Peyer's patch (tissue), 4 donors: ENCODE results near the gene ABLIM2. TPM values are rescaled to one million over a fixed set of nuclear protein-coding genes. Genes with fewer than 3 reads are reported as not detected.
A peak's percentile ranks its signal among the peaks of the same experiment; 100 is the strongest.

Source experiments
- DNase-seq, 3 donors: peaks; one replicate each; pipeline ENCODE4 v3.0.0-alpha.2; 2017 to 2019
- H3K27ac ChIP-seq, 4 donors: fragments of 200-600 bp; sonication (generic); one replicate each; pipeline ENCODE4 v1.5.1; 2016 to 2019
- H3K27me3 ChIP-seq, 2 donors: fragments of 200-600 bp; sonication (generic); one replicate each; pipeline ENCODE4 v1.5.1; 2019
- H3K36me3 ChIP-seq, 3 donors: fragments of 200-600 bp; sonication (generic); one replicate each; pipeline ENCODE4 v1.5.1; 2016 to 2019
- H3K4me1 ChIP-seq, 4 donors: fragments of 200-600 bp; sonication (generic); one replicate each; pipeline ENCODE4 v1.5.1; 2016 to 2019
- H3K4me3 ChIP-seq, 4 donors: fragments of 200-600 bp; sonication (generic); 1 replicate in 3 of 4; 2 replicates in 1 of 4; pipeline ENCODE4 v1.5.1; 2016 to 2019; ENCODE audit warnings: mild to moderate bottlenecking in 1 of 4
- H3K9me3 ChIP-seq, 4 donors: fragments of 200-600 bp; sonication (generic); one replicate each; pipeline ENCODE4 v1.5.1; 2016 to 2019; ENCODE audit warnings: mild to moderate bottlenecking in 1 of 4
- POLR2A ChIP-seq, 2 donors: fragments of 450-650 bp; IDR thresholded peaks; one replicate each; pipeline ENCODE4 v1.5.1; 2017; ENCODE audit warnings: antibody characterized with exemption in 2 of 2, mild to moderate bottlenecking in 2 of 2, moderate library complexity in 2 of 2
- total RNA-seq, 4 donors: library from RNA; depleted of rRNA; stranded (reverse); fragments of >200 nt; gene quantifications; one replicate each; pipeline ENCODE4 v1.1.0, GENCODE V29; 2016
- TF ChIP-seq, protein P1 (sequence below), 6 experiments: fragments of 450-650 bp in 4 of 6; fragments of 200-600 bp in 2 of 6; sonication (generic) in 1 of 6; IDR thresholded peaks; one replicate each; pipeline ENCODE4 v1.5.1; 2017 to 2019; ENCODE audit warnings: antibody characterized with exemption in 6 of 6, mild to moderate bottlenecking in 3 of 6, moderate library complexity in 1 of 6

The ABLIM2 gene
- total RNA-seq, 4 donors from 2014 or later, result 9.0 to 24.2 (median 11.7) TPM

DNA sequence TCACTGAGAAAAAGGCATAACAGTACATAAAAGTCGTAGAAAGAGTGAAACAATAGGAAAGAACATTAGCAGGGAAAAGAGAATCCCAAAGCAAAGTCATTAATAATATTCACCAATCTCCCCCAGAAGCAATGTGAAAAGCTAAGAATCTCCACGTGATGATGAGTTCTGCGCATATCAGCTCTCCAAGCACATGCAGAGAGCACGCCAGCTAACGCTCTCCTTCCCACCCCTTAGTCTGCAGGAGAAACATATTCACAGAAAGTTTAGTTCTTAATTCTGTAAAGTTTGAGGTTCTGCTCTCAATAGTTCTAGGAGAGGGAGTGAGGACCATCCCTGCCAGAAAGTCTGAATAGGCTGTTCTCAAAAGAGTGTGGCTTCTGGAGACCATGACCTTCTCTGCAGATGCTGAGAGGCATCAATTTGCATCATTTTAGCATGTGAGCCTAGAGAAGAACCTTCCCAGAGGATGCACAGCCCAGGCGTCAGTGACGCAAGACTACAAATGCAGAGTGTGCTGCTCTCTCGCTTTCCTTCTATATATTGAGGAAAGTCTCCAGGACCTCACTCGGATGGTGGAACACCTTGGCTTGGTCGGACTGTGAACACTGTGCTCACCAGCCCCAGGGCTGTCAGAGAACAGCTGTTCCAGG lies 167.7 kb downstream of the ABLIM2 start:
- TF ChIP-seq, protein P1, sequence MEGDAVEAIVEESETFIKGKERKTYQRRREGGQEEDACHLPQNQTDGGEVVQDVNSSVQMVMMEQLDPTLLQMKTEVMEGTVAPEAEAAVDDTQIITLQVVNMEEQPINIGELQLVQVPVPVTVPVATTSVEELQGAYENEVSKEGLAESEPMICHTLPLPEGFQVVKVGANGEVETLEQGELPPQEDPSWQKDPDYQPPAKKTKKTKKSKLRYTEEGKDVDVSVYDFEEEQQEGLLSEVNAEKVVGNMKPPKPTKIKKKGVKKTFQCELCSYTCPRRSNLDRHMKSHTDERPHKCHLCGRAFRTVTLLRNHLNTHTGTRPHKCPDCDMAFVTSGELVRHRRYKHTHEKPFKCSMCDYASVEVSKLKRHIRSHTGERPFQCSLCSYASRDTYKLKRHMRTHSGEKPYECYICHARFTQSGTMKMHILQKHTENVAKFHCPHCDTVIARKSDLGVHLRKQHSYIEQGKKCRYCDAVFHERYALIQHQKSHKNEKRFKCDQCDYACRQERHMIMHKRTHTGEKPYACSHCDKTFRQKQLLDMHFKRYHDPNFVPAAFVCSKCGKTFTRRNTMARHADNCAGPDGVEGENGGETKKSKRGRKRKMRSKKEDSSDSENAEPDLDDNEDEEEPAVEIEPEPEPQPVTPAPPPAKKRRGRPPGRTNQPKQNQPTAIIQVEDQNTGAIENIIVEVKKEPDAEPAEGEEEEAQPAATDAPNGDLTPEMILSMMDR (IDR thresholded peaks at IDR 0.05), result no peak
- no peak for TF ChIP-seq POLR2A (IDR thresholded peaks at IDR 0.05)
- H3K27ac ChIP-seq, result no peak overlapping the region
- peaks cover 0 to 5% (median 0%) of the 10 kb centered on the region in 4 donors for H3K4me1 ChIP-seq
- no peaks in the 10 kb centered on the region for H3K36me3 ChIP-seq
- H3K27me3 ChIP-seq, result no peaks in the 10 kb centered on the region
- no peak for DNase-seq
- H3K9me3 ChIP-seq, result no peaks in the 10 kb centered on the region
- H3K4me3 ChIP-seq, result no peak overlapping the region

DNA sequence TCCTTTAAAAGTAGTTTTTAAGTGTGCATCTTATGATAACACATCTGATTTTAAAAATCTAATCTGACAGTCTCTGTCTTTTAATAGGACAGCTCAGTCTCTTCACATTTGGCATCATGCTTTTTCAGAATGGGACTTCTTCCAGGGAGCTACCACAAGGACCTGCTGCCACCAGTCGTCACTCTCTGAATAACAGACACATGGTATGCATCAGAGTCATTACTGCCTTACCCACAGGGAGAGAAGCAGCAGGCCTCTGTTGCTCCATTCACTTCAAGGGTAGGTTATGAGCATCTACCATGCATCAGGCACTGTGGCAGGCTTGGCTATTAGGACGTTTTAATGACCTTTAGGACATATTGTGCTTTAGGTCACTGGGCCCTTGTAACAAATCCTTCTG lies 169.0 kb downstream of the ABLIM2 start:
- no peaks in the 10 kb centered on the region for H3K9me3 ChIP-seq
- no peak overlapping the region for H3K27ac ChIP-seq
- no peaks in the 10 kb centered on the region for H3K27me3 ChIP-seq
- no peaks in the 10 kb centered on the region for H3K36me3 ChIP-seq
- H3K4me3 ChIP-seq, result no peak overlapping the region
- peaks cover 0 to 14% (median 0%) of the 10 kb centered on the region in 4 donors for H3K4me1 ChIP-seq
- TF ChIP-seq, protein P1 (IDR thresholded peaks at IDR 0.05), result no peak
- TF ChIP-seq POLR2A (IDR thresholded peaks at IDR 0.05), result no peak
- DNase-seq, result no peak

DNA sequence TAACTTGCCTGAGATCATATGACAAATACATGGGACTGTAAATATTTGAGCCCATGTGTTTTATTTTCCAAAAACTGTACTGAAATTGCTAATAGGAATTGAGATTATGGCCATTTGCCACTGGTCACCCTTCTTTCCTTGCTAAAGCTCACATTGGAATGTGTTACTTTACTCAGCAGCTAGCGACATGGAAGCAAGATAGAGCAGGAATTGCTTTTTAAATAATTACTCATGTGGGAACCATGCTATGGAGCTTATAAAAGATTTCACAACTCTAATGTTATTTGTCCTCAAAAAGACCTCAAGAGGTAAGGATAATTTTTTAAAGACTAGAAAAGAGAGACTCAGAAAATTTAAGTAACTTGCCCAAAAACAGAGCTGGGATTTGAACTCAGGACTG lies 170.2 kb downstream of the ABLIM2 start:
- no peaks in the 10 kb centered on the region for H3K36me3 ChIP-seq
- DNase-seq, result no peak
- TF ChIP-seq, protein P1 (IDR thresholded peaks at IDR 0.05), result no peak
- no peak for TF ChIP-seq POLR2A (IDR thresholded peaks at IDR 0.05)

DNA sequence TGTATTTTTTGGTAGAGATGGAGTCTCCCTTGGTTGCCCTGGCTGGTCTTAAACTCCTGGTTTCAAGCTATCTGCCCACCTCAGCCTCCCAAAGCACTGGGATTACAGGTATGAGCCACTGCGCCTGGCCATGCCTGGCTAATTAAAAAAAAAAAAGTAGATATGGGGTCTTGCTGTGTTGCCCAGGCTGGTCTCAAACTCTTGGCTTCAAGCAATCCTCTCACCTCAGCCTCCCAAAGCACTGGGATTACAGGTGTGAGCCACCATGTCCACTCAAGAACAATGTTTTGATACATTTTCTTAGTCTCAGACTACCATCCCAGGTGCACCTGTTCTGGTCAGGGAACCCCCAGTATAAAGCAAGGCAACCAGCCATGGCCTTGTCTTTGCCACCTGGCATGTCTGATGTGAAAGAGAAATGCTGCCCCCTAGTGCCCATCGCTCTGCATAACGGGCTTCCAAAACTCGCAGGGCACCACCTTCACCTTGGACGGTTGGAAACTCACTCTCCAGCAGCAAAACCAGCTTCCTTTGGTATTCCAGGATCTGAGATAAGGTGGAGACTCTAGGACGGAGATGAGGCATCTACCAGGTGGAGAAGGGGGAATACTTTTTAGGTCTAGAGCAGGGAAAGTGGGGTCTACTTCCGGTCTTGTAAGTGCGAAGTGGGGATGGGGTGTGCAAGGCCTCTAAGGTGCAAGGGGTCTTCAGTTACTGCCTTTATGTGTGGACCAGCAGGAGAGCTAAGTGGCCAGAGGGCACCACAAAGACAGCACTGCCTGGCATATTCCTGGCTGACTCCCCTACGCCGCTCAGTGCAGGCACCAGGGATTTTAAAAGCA lies 171.2 kb downstream of the ABLIM2 start:
- TF ChIP-seq POLR2A (IDR thresholded peaks at IDR 0.05), result no peak
- TF ChIP-seq, protein P1 (IDR thresholded peaks at IDR 0.05), result peak; percentile 33 to 91 (median 78)
- no peaks in the 10 kb centered on the region for H3K36me3 ChIP-seq
- no peaks in the 10 kb centered on the region for H3K9me3 ChIP-seq
- no peak overlapping the region for H3K4me3 ChIP-seq
- H3K27me3 ChIP-seq, result no peaks in the 10 kb centered on the region
- H3K27ac ChIP-seq, result no peak overlapping the region
- H3K4me1 ChIP-seq, result peaks cover 0 to 24% (median 1%) of the 10 kb centered on the region in 4 donors
- DNase-seq, result peak; percentile 53 to 86 (median 79)

More for the DNA sequence above, 170.2 kb downstream of the ABLIM2 start:
- H3K9me3 ChIP-seq, result no peaks in the 10 kb centered on the region
- no peak overlapping the region for H3K27ac ChIP-seq
- peaks cover 0 to 19% (median 0%) of the 10 kb centered on the region in 4 donors for H3K4me1 ChIP-seq
- no peaks in the 10 kb centered on the region for H3K27me3 ChIP-seq
- no peak overlapping the region for H3K4me3 ChIP-seq

DNA sequence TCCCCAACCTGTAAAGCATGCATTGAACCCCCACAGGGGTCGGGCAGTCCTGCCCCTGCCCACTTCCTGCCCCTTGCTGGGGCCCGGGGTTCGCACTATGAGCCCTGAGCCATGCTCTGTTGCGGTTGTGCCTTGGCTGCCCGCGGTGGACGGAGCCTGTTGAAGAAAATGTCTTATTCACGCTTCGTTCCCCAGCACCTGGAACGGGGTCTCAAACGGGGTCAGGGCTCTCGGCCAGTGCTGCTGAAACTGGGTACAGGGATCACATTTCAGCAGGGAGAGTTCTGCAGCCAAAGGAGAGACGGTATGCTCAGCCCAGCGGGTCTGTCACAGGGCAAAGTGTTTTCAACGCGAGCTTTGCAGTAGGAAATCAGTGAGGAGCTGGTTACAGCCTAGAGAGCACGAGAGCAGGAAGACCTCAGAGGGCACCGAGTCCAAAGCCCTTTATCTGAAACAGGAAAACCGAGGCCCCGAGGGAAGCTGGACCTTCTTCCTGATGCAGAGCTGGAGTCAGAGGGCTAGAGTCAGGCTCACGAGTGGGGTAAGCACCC lies 172.6 kb downstream of the ABLIM2 start:
- no peak for DNase-seq
- Histone ChIP-seq H3K36me3 (no peaks in the 10 kb centered on the region), H3K4me1 (peaks cover 0 to 31% (median 1%) of the 10 kb centered on the region in 4 donors), H3K27me3 (no peaks in the 10 kb centered on the region), H3K4me3 (no peak overlapping the region), H3K27ac (peak overlapping the region in 1 of 4 donors; percentile 25), H3K9me3 (no peaks in the 10 kb centered on the region)
- TF ChIP-seq, protein P1 (IDR thresholded peaks at IDR 0.05), result no peak
